GM19239 (cell line): ENCODE results near the gene FAM25A.
"Not testable (repeated sequence)": the region's sequence is repeated elsewhere in the genome, so short reads cannot be mapped to it uniquely, and the experiment has no call there.

ENCODE experiments used
- DNase-seq: peaks from one replicate; pipeline ENCODE4 v3.0.0; 2011; ENCODE audit warnings: low spot score; ENCODE audit not compliant: insufficient read length
- FAIRE-seq: peaks from 2 replicates; lab custom pipeline; 2011; peaks lifted over from hg19 to GRCh38; lab: Jason Lieb, UNC

FAM25A gene

DNA sequence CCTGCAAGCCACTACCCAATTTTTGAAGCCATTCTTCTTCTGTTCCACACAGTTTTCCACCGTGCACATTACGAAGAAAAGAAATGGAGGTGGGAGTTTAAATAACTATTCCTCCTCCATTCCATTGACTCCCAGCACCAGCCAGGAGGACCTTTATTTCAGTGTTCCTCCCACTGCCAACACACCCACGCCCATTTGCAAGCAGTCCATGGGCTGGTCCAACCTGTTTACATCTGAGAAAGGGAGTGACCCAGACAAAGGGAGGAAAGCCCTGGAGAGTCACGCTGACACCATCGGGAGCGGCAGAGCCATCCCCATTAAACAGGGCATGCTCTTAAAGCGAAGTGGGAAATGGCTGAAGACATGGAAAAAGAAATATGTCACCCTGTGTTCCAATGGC, 11.8 kb upstream of the FAM25A start:
- DNase-seq, FAIRE-seq: not testable (repeated sequence)

DNA sequence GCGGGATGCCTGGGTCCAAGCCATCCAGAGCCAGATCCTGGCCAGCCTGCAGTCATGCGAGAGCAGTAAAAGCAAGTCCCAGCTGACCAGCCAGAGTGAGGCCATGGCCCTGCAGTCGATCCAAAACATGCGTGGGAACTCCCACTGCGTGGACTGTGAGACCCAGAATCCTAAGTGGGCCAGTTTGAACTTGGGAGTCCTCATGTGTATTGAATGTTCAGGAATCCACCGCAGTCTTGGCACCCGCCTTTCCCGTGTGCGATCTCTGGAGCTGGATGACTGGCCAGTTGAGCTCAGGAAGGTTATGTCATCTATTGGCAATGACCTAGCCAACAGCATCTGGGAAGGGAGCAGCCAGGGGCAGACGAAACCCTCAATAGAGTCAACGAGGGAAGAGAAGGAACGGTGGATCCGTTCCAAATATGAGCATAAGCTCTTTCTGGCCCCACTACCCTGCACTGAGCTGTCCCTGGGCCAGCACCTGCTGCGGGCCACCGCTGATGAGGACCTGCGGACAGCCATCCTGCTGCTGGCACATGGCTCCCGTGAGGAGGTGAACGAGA, 10.9 kb upstream of the FAM25A start:
- DNase-seq, FAIRE-seq: not testable (repeated sequence)

DNA sequence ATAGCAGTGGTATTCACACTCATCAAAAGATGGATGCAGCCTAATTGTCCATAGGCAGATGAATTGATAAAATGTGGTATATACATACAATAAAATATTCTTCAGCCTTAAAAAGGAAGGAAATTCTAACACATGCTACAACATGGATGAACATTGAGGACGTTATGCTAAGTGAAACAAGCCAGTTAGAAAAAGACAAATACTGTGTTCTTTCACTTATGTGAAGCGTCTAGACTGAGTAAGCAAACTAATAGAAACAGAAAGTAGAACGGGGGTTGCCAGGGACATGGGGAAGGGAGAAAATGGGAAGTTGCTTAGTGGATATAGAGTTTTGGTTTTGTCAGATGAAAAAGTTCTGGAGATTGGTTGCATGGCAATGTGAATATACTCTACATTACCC, 6.6 kb upstream of the FAM25A start:
- FAIRE-seq = not testable (repeated sequence)

DNA sequence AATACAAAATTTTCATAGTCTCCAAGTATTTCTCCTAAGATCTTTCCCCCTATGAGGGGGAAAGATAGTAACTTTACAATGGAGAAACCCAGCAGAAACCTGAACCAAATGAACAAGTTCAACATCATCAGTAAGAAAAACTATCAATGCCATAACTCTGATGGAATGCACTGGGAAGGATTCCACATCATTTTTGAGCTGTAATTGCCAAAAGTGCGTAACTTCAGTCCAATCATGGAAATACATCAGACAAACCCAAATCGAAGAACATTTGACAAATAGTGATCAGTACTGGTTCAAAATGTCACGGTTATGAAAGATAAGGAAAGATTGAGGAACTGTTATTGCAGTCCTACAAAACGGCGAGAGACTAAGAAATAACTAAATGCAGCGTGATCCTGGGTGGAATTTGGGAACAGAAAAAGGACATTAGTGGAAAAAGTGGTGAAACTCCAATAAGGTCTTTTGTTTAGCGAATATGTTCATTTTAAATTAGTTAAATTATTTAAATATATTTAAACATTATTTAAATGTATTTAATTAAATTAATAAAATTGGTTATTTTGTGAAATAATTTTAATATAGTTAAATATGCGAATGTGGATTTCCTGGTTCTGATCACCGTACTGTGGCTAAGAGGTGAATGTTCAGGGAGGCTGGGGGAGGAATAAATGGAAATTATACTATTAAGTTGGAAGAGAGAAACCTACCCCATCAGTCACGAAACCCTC, 4.9 kb upstream of the FAM25A start:
- not testable (repeated sequence) for DNase-seq, FAIRE-seq

More for the DNA sequence above, 6.6 kb upstream of the FAM25A start:
- not testable (repeated sequence) for DNase-seq

DNA sequence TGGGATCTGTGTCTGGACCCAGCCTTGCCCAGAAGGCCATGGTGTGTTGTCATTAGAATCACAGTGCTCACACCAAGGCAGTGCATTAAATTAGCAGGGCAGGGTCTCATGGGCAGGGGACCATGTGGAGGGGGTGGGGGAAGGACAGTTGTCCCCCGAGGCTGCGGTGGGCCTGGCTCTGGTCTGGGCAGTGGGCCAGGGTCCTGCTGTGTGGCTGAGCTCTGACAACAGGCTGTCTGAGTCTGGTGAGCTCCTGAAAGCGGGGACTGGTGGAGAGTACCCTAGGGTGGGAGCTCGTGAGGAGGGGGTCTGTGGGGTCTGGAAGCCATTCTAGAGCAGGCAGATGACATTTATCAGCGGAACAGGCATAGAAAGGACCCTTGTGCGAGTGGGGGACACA, 2.0 kb upstream of the FAM25A start:
- FAIRE-seq, DNase-seq: not testable (repeated sequence)

DNA sequence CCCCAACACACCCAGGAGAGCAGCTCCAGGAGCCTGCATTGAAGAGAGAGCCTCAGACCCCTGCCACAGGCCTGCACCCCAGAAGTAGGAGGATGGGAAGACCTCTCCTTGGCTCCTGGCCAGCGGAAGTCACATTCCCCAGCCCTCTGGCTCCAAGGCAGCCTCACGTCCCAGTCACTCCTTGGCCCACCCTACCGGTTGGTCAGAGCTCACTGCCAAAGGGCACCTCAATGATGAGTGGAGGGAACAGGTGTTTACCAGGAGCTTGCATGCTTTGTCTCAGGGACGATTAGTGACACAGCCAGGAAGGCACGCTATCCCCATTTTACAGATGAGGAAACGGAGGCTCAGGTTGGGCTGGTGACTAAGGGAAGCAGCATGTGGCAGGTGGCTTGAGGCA, 1.0 kb upstream of the FAM25A start:
- not testable (repeated sequence) for FAIRE-seq, DNase-seq

DNA sequence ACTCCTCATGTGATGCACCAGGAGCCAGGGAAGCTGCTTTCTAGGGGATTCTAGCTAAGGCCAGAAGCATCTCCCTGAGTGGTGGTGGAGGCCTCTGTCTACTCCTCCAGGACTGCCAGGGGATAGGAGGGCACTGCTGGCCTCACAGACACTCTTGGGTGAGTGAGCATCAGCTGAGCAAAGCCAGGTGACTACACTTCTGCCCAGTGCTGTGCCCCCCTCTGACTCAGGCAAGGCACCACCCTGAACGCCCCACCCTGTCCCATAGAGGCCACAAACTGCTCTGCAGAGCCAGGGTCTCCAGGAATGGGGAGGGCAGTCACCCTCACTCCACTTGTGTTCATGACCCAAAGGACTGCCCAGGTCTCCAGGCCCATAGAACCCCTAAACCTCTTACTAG, 590 bp upstream of the FAM25A start:
- not testable (repeated sequence) for FAIRE-seq, DNase-seq

DNA sequence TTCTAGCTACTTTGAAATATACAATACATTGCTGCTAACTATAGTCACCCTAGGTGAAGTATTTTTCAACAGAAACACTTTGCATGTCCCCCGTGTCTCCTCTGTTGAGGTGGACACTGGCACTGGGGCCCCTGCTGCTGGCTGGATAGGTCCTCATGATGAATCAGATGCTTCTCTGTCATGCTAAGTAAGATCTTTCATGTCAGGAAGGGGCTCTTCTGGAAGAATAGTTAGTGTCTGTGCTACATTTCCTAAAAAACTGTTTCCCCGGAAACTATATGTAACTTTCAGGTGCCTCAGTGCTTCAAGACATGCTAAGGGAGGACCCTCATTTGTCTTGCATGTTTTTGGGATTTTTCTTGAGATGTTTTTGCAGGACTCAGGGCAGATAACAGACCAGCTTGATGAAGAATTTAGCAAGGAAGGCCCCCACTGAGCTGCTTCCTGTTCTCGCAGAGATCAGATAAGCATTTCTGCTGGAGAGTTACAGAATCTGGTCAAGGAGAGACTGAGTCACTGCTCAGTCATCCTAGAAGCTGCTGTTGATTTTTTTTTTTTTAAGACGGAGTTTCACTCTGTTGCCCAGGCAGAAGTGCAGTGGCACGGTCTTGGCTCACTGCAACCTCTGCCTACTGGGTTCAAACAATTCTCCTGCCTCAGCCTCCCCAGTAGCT, 5.3 kb downstream of the FAM25A start:
- not testable (repeated sequence) for DNase-seq, FAIRE-seq

DNA sequence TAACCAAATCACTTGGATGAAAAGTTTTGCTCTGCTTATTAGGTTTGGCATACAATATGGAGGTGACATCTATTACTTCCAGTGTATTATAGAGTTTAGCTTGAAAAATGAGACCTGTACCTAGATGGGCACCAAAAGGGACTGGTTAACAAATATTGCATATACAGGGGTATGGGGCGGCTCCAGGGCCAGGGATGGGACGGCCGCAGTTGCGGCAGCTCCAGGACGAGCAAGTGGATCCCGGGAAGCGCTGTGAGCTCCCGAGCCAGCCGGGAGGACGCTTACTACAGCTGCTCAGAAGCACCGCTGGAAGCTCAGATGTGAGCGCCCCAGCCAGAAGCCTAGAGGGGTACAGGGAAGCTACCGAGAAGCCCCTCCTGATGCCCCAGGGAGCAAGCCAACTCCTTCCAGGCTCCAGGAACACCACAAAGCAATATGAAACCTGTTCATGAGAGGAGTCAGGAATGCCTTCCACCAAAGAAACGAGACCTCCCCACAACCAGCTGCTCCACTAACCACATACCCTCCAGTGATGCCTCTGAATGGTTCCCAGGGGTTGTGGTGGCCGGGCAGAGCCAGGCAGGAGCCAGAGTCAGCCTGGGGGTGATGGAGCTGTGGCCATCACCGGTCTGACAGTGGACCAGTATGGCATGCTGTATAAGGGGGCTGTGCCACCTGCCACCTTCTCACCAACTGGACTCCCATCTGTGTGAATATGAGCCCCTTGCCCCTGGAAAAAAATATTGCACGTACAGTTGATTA, 6.8 kb downstream of the FAM25A start:
- DNase-seq, FAIRE-seq: not testable (repeated sequence)

DNA sequence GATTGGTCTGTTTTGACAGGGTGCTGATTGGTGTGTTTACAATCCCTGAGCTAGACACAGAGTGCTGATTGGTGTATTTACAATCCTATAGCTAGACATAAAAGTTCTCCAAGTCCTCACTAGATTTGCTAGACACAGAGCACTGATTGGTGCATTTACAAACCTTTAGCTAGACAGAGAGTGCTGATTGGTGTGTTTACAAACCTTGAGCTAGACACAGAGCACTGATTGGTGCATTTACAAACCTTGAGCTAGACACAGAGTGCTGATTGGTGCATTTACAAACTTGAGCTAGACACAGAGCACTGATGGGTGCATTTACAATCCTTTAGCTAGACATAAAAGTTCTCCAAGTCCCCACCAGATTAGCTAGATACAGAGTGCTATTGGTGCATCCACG, 10.3 kb downstream of the FAM25A start:
- not testable (repeated sequence) for FAIRE-seq, DNase-seq

DNA sequence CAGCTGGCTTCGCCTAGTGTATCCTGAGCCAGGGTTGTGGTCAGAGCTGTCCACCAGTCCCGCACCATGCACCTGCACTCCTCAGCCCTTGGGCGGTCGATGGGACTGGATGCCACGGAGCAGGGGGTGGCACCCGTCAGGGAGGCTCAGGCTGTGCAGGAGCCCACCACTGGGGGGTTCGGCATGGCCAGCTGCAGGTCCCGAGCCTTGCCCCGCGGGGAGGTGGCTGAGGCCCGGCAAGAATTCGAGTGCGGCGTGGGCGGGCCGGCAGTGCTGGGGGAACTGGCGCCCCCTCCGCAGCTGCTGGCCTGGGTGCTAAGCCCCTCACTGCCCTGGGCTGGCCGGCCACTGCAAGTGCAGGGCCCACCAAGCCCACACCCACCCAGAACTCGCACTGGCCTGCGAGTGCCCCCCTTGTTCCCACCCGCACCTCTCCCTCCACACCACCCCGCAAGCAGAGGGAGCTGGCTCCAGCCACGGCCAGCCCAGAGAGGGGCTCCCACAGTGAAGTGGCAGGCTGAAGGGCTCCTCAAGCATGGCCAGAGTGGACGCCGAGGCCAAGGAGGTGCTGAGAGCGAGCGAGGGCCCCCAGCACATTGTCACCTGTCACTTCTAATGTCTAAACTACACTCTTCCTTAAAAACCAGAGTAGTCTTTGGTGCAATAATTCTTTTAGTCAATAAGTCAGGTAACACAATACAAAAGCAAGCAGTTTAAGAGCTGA, 11.0 kb downstream of the FAM25A start:
- FAIRE-seq (no peak), DNase-seq (no peak)

DNA sequence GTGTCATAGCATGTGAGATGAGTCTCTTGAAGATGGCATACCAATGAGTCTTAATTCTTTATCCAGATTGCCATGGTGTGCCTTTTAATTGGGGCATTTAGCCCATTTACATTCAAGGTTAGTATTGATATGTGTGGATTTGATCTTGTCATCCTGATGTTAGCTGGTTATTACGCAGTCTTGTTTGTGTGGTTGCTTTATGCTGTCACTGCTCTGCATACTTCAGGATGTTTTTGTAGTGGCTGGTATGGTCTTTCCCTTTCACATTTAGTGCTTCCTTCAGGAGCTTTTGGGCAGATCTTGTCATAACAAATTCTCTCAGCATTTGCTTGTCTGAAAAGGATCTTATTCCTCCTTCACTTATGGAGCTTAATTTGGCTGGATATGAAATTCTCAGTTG, 16.5 kb downstream of the FAM25A start:
- DNase-seq = no peak

DNA sequence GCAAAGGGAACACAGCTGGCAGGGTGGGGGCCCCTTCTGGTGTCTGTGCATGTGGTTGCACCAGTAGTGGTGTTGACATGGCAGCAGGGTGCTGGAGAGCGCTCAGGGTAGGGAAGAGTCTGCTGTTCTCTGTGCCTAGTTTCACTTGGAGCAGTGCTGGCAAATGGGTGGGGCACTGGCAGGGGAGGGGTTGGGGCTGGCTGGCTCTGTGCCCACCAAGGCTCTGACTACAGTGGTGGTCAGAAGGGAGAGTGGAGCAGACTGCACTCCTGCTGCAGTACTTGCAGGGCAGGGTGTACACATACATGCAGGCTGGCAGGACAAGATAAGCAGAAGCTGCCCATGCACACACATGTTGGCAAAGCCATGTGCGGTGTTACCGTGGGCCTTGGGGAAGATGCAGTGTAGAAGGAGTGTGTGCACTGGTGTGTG, 18.2 kb downstream of the FAM25A start:
- FAIRE-seq (no peak), DNase-seq (no peak)

More for the DNA sequence above, 16.5 kb downstream of the FAM25A start:
- no peak for FAIRE-seq

DNA sequence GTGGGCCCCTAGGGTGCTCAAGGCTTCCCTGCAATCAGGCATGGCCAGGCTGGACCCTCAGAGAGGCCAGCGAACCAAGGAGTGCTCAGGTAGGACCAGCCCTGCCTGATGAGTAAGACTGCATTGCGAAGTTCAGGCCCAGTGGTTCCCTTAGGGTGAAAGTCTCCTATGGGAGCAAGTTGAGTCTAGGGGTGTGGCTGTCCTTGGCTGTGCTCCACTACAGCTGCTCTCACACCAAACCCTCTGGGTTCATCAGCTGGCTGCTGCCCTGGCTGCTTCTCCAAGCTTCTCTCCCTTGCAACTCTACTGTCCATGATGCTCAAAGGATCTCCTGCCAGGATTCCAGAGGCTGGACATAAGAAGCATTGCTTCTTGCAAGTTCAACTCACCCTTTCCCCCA, 18.7 kb downstream of the FAM25A start:
- DNase-seq = no peak
- FAIRE-seq = no peak

DNA sequence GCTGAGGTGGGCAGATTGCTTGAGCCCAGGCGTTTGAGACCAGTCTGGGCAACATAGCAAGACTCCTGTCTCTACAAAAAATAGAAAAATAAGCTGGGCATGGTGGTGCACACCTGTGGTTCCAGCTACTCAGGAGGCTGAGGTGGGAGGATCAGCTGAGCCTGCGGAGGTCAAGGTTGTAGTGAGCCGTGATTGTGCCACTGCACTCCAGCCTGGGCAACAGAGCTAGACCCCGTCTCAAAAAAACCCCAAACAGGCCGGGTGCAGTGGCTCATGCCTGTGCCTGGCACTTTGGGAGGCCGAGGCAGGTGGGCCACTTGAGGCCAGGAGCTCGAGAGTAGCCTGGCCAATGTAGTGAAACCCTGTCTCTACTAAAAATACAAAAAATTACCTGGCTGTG, 23.5 kb downstream of the FAM25A start:
- not testable (repeated sequence) for DNase-seq, FAIRE-seq

DNA sequence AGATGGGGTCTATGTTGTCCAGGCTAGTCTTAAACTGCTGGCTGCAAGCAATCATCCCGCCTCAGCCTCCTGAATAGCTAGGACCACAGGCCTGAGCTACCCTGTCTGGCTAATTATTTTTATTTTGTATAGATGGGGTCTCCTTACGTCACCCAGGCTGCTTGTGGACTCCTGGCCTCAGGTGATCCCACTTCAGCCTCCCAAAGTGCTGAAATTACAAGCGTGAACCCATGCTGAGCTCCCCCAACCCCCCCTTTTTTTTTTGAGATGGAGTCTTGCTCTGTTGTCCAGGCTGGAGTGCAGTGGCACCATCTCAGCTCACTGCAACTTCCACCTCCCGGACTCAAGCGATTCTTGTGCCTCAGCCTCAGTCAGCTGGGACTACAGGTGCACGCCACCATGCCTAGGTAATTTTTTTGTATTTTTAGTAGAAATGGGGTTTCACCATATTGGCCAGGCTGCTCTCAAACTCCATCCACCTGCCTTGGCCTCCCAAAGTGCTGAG, 25.4 kb downstream of the FAM25A start:
- DNase-seq (no peak), FAIRE-seq (no peak)

DNA sequence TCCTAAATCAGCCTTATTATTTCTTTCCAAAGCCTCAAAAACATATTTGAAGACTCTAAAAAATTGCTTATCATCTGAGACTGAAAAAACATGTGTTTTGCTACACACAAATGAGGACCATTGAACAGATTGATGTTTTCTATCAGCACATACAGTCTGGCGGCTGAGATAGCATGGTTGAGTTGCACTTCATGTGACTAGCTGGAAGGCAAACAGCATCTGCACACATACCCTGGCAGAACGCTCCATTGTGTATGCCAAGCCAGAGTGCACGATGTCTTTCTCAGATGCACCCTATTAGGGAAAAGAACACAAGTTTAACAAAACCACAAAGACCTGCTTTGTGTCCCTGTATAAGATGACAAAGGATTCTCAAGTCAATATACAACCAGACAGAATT, 33.0 kb downstream of the FAM25A start:
- no peak for FAIRE-seq

DNA sequence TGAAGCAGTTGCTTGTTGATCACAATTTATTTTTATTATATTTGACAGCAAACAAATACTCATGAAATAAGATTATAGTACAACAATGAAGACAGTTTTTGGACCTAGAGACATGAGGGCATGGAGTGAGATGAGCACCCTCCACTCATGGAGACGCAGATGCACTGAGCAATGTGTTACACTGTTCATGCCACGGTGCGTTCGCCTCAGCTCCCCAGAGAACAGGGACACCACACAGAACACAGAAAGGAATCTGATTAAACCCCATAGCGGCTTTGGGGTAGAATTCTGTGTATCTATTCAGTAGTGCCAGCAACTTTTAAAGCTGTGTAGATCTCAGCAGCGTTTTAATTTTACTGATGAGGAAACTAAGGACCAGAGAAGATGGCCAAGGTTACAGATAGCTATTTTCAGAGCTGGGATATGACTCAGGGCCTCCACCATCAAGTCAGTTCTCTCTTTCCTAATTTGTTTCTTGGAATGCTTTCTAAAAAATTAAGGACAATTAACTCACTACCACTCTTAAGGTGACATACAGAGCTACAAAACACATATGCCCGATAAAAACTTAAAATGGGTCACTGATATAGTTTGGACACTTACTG, 33.6 kb downstream of the FAM25A start:
- no peak for FAIRE-seq
- no peak for DNase-seq

More for the DNA sequence above, 33.0 kb downstream of the FAM25A start:
- DNase-seq = no peak
